CD14-positive monocyte (primary cell): ENCODE data around the gene SPTSSB. TPM values are rescaled to one million over a fixed set of nuclear protein-coding genes. Genes with fewer than 3 reads are reported as not detected.

Experiments used
- DNase-seq, 3 donors: peaks; one replicate each; pipeline ENCODE4 v3.0.0-alpha.2; 2011 to 2022
- H2AFZ ChIP-seq: 2 replicates; pipeline ENCODE4 v1.6.0; 2012; ENCODE audit warnings: mild to moderate bottlenecking, low read depth, low read length, inconsistent platforms; ENCODE audit not compliant: insufficient read depth, poor library complexity, severe bottlenecking
- H3K27ac ChIP-seq, 2 donors: 1 replicate in 1 of 2; 2 replicates in 1 of 2; pipeline ENCODE4 v1.5.1; 2012 to 2013; ENCODE audit warnings: low read length in 2 of 2, control low read depth in 1 of 2, inconsistent platforms in 1 of 2, low read depth in 1 of 2, mild to moderate bottlenecking in 1 of 2
- H3K27me3 ChIP-seq, 2 donors: one replicate each; pipeline versions ENCODE4 v1.6.0 to v1.6.1; 2011 to 2013; ENCODE audit warnings: low read length in 2 of 2; ENCODE audit not compliant: control insufficient read depth in 2 of 2, insufficient read depth in 2 of 2
- H3K36me3 ChIP-seq, 2 donors: replicated peaks in 1 of 2; 1 replicate in 1 of 2; 2 replicates in 1 of 2; pipeline versions ENCODE4 v1.5.1 to v1.6.1; 2012 to 2013; ENCODE audit warnings: low read length in 2 of 2, control low read depth in 1 of 2, inconsistent platforms in 1 of 2, mild to moderate bottlenecking in 1 of 2; ENCODE audit not compliant: insufficient read depth in 2 of 2, control insufficient read depth in 1 of 2
- H3K4me1 ChIP-seq, 2 donors: 1 replicate in 1 of 2; 2 replicates in 1 of 2; pipeline versions ENCODE4 v1.5.1 to v1.6.1; 2012 to 2013; ENCODE audit warnings: low read length in 2 of 2, control low read depth in 1 of 2, inconsistent platforms in 1 of 2, mild to moderate bottlenecking in 1 of 2, moderate library complexity in 1 of 2; ENCODE audit not compliant: insufficient read depth in 2 of 2, control insufficient read depth in 1 of 2
- H3K4me2 ChIP-seq: replicated peaks from 2 replicates; pipeline ENCODE3; 2012; ENCODE audit warnings: low read length, moderate library complexity, mild to moderate bottlenecking; ENCODE audit not compliant: poor library complexity, severe bottlenecking; ENCODE audit errors: extremely low read depth
- H3K4me3 ChIP-seq, 3 experiments: fragments of 200-600 bp in 1 of 3; sonication (generic) in 1 of 3; replicated peaks in 1 of 3; 1 replicate in 2 of 3; 2 replicates in 1 of 3; pipeline ENCODE4 v1.5.1; 2011 to 2013; ENCODE audit warnings: low read length in 3 of 3, mild to moderate bottlenecking in 3 of 3, control low read depth in 2 of 3, low read depth in 2 of 3, inconsistent platforms in 1 of 3, moderate library complexity in 1 of 3
- H3K79me2 ChIP-seq: 2 replicates; pipeline ENCODE4 v1.6.0; 2012; ENCODE audit warnings: mild to moderate bottlenecking, control low read depth, inconsistent platforms, low read length, moderate library complexity; ENCODE audit not compliant: insufficient read depth
- H3K9ac ChIP-seq: 2 replicates; pipeline ENCODE4 v1.6.0; 2017; ENCODE audit warnings: low read length, mild to moderate bottlenecking; ENCODE audit not compliant: insufficient read depth, poor library complexity, severe bottlenecking
- H3K9me3 ChIP-seq, 2 donors: replicated peaks in 1 of 2; 1 replicate in 1 of 2; 2 replicates in 1 of 2; pipeline versions ENCODE4 v1.5.1 to v1.6.1; 2012 to 2013; ENCODE audit warnings: low read length in 2 of 2, control low read depth in 1 of 2; ENCODE audit not compliant: control insufficient read depth in 1 of 2, insufficient read depth in 1 of 2
- H4K20me1 ChIP-seq: 2 replicates; pipeline ENCODE4 v1.6.0; 2012; ENCODE audit warnings: mild to moderate bottlenecking, low read length, control low read depth, moderate library complexity; ENCODE audit not compliant: insufficient read depth
- H3K27ac Mint-ChIP-seq, 7 donors: one replicate each; pipeline ENCODE4 v1.8.0; 2020; ENCODE audit warnings: mild to moderate bottlenecking in 7 of 7, mixed read lengths in 7 of 7, moderate library complexity in 6 of 7, inconsistent platforms in 2 of 7
- H3K27me3 Mint-ChIP-seq, 3 donors: one replicate each; pipeline ENCODE4 v1.8.0; 2021 to 2022; ENCODE audit warnings: low read depth in 3 of 3, mild to moderate bottlenecking in 3 of 3, mixed read lengths in 3 of 3, moderate library complexity in 3 of 3, inconsistent platforms in 1 of 3
- H3K36me3 Mint-ChIP-seq, 2 donors: one replicate each; pipeline ENCODE4 v1.8.0; 2020; ENCODE audit warnings: mixed read lengths in 2 of 2, inconsistent platforms in 1 of 2, mild to moderate bottlenecking in 1 of 2
- H3K4me1 Mint-ChIP-seq: one replicate; pipeline ENCODE4 v1.8.0; 2020; ENCODE audit warnings: mild to moderate bottlenecking, mixed read lengths
- H3K4me3 Mint-ChIP-seq, 2 donors: one replicate each; pipeline ENCODE4 v1.8.0; 2020; ENCODE audit warnings: mild to moderate bottlenecking in 2 of 2, mixed read lengths in 2 of 2, moderate library complexity in 1 of 2
- H3K9me3 Mint-ChIP-seq, 7 donors: one replicate each; pipeline ENCODE4 v1.8.0; 2020 to 2022; ENCODE audit warnings: mixed read lengths in 7 of 7, mild to moderate bottlenecking in 6 of 7, moderate library complexity in 6 of 7, inconsistent platforms in 2 of 7
- WGBS: methylation state at CpG from one replicate; pipeline ENCODE4 v1.1.5; 2013; ENCODE audit warnings: missing lambda C conversion rate; ENCODE audit not compliant: insufficient coverage; 5-methylcytosine and 5-hydroxymethylcytosine counted together
- intact Hi-C, 2 donors: fragments of 100-400 bp; cut with micrococcal nuclease; formaldehyde crosslinking; loops; one replicate each; pipeline versions ENCODE4 v1.15.0 to v1.15.1; 2023
- polyA plus RNA-seq, 3 donors: library from polyadenylated mRNA; depleted of rRNA in 1 of 3; unstranded in 2 of 3; stranded (reverse) in 1 of 3; fragments of 300-500 nt in 2 of 3; fragments of >200 nt in 1 of 3; fragmentation: Illumina TruSeq in 2 of 3; gene quantifications; 1 replicate in 2 of 3; 2 replicates in 1 of 3; pipeline ENCODE4 v1.2.3, GENCODE V29; 2012 to 2021
- TF ChIP-seq, protein P1 (sequence below): fragments of 200-600 bp; IDR thresholded peaks from one replicate; pipeline ENCODE4 v1.8.0; 2022; ENCODE audit warnings: antibody characterized with exemption, mild to moderate bottlenecking

Gene SPTSSB
- polyA plus RNA-seq, 3 donors = not detected

DNA sequence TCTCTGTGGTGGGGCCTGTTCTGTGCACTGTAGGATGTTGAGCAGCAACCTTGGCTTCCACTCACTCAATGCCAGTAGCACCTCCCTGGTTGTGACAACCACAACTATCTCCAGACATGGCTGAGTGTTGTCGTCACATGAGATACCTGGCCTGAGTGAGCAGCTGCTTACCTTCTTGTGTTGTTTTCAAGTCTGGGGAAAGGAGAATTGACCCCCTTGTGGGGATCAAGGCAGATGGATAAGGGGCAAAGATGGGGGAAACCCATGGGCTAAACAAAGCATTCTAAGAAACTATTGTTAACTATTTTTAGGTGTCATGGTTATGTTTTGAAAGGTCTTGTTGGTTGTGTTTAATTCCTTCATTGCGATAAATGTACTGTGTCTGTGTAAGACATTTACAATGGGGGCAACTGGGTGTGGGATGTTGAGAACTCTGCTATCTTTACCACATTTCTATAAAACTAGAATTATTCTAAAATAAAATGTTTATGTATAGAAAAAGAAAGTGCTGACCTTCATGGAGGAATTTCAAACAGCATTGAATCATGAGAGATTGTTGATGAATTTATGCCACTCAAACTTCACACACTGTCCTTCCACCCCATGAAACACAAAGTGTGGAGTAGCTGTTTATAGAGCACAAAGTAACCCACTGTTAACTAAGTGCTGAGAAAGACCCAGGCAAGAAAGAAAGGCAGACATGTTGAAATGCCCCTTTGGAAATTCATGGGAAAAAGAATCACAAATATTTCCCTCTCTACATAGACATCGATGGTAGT, 48.4 kb upstream of the SPTSSB start:
- Mint-ChIP-seq H3K4me3 (no peak overlapping the region), H3K27ac (no peak overlapping the region), H3K4me1 (no peaks in the 10 kb centered on the region), H3K36me3 (no peaks in the 10 kb centered on the region), H3K9me3 (peaks cover 0 to 6% (median 0%) of the 10 kb centered on the region in 7 donors), H3K27me3 (peaks cover 0 to 2% (median 0%) of the 10 kb centered on the region in 3 donors)
- no peak overlapping the region for H2AFZ ChIP-seq
- H3K4me2 ChIP-seq = no peak overlapping the region
- no peaks in the 10 kb centered on the region for H3K9me3 ChIP-seq
- no peaks in the 10 kb centered on the region for H3K4me1 ChIP-seq
- intact Hi-C loops = loop anchor here in 1 of 2 donors (5.0 to 10.0 kb wide), 2 partner anchors 147 to 465 kb away; no protein-coding TSS in a partner anchor
- no peaks in the 10 kb centered on the region for H4K20me1 ChIP-seq
- H3K27ac ChIP-seq = no peak overlapping the region
- no peaks in the 10 kb centered on the region for H3K79me2 ChIP-seq
- TF ChIP-seq, protein P1, sequence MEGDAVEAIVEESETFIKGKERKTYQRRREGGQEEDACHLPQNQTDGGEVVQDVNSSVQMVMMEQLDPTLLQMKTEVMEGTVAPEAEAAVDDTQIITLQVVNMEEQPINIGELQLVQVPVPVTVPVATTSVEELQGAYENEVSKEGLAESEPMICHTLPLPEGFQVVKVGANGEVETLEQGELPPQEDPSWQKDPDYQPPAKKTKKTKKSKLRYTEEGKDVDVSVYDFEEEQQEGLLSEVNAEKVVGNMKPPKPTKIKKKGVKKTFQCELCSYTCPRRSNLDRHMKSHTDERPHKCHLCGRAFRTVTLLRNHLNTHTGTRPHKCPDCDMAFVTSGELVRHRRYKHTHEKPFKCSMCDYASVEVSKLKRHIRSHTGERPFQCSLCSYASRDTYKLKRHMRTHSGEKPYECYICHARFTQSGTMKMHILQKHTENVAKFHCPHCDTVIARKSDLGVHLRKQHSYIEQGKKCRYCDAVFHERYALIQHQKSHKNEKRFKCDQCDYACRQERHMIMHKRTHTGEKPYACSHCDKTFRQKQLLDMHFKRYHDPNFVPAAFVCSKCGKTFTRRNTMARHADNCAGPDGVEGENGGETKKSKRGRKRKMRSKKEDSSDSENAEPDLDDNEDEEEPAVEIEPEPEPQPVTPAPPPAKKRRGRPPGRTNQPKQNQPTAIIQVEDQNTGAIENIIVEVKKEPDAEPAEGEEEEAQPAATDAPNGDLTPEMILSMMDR = no peak
- no peak for DNase-seq
- no peak overlapping the region for H3K4me3 ChIP-seq
- no peaks in the 10 kb centered on the region for H3K36me3 ChIP-seq
- no peaks in the 10 kb centered on the region for H3K27me3 ChIP-seq
- WGBS = no CpG with 5 or more reads among the region's 3 CpGs
- no peak overlapping the region for H3K9ac ChIP-seq

DNA sequence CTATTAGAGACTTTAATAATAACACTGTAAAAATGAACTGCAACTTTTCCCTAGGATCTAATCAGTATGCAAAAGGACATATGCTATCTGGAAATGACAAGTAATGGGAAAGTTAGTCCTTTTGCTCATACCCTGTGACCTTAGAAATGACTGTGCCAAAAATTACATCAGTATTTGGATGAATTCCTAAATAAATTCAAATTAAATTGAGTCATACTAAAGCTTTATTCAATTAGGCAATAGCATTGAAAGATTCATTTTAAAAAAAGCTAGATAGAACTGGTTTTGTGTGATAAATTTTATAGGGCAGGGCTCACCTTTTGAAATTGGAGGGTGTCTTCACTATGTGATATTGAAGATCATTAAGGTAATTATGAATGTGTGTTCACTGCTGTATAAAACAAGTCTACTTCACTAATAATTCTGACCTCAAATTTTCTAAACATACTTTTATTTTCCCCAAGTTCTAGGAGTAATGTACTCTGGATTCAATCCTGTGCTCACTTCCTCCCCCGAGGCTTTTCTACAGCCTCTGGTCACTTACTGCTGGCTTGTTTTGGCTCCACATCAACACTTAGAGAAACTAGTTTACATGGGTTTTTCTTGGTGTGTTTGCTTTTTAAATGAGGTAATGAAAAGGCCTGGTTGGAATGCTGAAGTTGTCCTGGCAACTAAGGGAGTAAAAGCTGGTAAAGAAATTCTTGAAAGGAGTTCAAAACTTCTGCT, 44.4 kb upstream of the SPTSSB start:
- Mint-ChIP-seq H3K9me3 (peaks cover 0 to 6% (median 0%) of the 10 kb centered on the region in 7 donors), H3K4me3 (no peak overlapping the region), H3K27ac (no peak overlapping the region), H3K36me3 (no peaks in the 10 kb centered on the region), H3K4me1 (no peaks in the 10 kb centered on the region), H3K27me3 (no peaks in the 10 kb centered on the region)
- intact Hi-C loops = no loop called here
- Histone ChIP-seq H3K27ac (no peak overlapping the region), H3K4me1 (no peaks in the 10 kb centered on the region), H4K20me1 (no peaks in the 10 kb centered on the region), H3K79me2 (no peaks in the 10 kb centered on the region), H3K36me3 (no peaks in the 10 kb centered on the region), H2AFZ (no peak overlapping the region), H3K9ac (no peak overlapping the region), H3K9me3 (no peaks in the 10 kb centered on the region), H3K27me3 (no peaks in the 10 kb centered on the region), H3K4me2 (no peak overlapping the region), H3K4me3 (no peak overlapping the region)
- no peak for DNase-seq
- TF ChIP-seq, protein P1 = no peak
- no CpG with 5 or more reads among the region's 1 CpG for WGBS
